ENCODE measurements around the gene DLX4.
A peak's percentile ranks its signal among the peaks of the same experiment; 100 is the strongest.

The DLX4 gene

DNA sequence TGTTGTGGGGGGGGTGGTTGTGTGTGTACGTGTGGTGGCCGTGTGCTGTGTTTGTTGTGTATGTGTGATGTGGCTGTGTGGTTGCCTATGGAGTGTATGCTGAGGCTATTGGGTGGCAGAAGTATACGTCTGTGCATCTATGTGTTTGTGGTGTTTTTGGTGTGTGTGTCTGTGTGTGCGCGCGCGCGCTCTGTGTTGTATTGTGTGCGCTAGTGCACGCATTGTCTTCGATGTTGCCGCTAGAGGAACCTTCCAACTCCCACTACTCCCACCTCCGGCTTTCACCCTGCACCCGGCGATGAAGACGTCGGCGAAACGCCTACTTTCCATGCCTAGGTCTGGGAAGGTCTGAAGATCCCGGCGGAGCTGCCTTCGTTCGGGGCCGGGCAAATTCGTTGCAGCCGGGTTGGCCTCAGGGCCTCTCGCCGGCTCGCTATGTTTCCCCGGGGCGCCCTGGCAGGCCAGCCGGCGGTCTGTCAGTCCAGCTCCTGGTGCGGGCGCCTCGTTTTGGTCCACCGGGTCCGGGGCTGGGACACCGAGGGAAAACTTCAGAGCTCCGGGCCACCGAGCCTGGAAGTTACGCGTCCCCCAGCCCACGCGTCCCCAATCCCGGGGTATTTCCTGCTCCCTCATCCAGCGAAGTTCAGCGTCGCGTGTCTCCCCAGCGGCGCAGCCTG, 5.2 kb upstream of the DLX4 start:
- Histone ChIP-seq H3K4me2 (no peak overlapping the region), H3K9ac (no peak overlapping the region), H4K20me1 (peaks cover 0 to 15% (median 5%) of the 10 kb centered on the region in 11 experiments; a peak in 8 of 22 replicates), H3K4me3 (no peak overlapping the region), H3K27me3 (peaks cover 73 to 86% (median 82%) of the 10 kb centered on the region in 11 experiments), H3K36me3 (no peaks in the 10 kb centered on the region), H3K27ac (no peak overlapping the region), H3K4me1 (peaks cover 8 to 41% (median 16%) of the 10 kb centered on the region in 10 experiments), H3K9me3 (replicated peaks in 1 of 11) (peaks cover 0 to 30% (median 10%) of the 10 kb centered on the region in 11 experiments; a peak in 11 of 22 replicates)
- no peak for TF ChIP-seq Cebpa-rat (IDR thresholded peaks at IDR 0.05)

DNA sequence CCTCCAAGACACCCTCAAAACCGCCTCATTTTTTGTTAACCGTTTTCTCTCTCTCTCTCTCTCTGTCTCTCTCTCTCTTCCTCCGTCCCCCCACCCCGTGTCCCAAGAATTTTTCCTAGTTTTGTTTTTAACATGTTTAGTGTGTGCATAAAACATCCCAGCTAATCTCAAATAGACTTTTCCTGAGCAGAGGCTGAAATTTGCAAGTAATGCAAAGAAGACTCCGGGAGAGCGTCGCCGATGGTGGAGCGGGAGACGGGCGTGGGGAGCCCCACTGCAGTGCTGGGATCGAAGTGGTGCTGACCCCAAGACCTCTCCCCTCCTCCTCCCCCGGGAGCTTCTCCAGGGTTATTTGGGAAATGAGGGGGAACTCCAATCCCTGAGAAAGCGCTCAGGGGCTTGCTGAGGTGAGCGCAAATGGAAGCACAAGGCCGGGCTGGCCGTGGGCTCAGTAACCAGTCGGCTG, 4.7 kb upstream of the DLX4 start:
- H3K36me3 ChIP-seq: no peaks in the 10 kb centered on the region
- no peak for TF ChIP-seq Cebpa-rat (IDR thresholded peaks at IDR 0.05)
- H3K4me1 ChIP-seq: peaks cover 14 to 47% (median 21%) of the 10 kb centered on the region in 10 experiments
- H4K20me1 ChIP-seq: peaks cover 0 to 18% (median 5%) of the 10 kb centered on the region in 11 experiments; a peak in 11 of 22 replicates
- H3K27ac ChIP-seq: no peak overlapping the region
- no peak overlapping the region for H3K9ac ChIP-seq
- H3K27me3 ChIP-seq: peaks cover 78 to 89% (median 87%) of the 10 kb centered on the region in 11 experiments
- H3K9me3 ChIP-seq (replicated peaks in 1 of 11): peaks cover 0 to 30% (median 10%) of the 10 kb centered on the region in 11 experiments; a peak in 11 of 22 replicates
- no peak overlapping the region for H3K4me2 ChIP-seq
- no peak overlapping the region for H3K4me3 ChIP-seq

DNA sequence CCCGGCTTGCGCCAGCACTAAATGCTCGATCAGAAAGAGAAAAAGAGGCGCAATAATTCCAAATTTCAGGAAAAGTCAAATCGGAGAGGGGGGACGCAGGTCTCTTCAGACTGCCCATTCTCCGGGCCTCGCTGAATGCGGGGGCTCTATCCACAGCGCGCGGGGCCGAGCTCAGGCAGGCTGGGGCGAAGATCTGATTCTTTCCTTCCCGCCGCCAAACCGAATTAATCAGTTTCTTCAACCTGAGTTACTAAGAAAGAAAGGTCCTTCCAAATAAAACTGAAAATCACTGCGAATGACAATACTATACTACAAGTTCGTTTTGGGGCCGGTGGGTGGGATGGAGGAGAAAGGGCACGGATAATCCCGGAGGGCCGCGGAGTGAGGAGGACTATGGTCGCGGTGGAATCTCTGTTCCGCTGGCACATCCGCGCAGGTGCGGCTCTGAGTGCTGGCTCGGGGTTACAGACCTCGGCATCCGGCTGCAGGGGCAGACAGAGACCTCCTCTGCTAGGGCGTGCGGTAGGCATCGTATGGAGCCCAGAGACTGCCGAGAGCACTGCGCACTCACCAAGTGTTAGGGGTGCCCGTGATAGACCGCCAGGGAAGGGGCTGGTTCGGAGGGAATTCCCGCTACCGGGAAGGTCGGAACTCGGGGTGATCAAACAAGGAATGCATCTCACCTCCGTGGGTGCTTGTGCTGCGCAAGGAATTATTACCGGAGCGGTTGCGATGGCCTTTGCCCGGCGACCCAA, 4.0 kb upstream of the DLX4 start:
- peaks cover 0 to 20% (median 5%) of the 10 kb centered on the region in 11 experiments; a peak in 11 of 22 replicates for H4K20me1 ChIP-seq
- no peak overlapping the region for H3K9ac ChIP-seq
- peak overlapping the region in 5 of 11 experiments; percentile 36 to 87 (median 63); a peak in 10 of 22 replicates for H3K4me2 ChIP-seq
- H3K36me3 ChIP-seq: no peaks in the 10 kb centered on the region
- H3K4me3 ChIP-seq: no peak overlapping the region
- H3K27me3 ChIP-seq: peaks cover 84 to 95% (median 93%) of the 10 kb centered on the region in 11 experiments
- TF ChIP-seq Cebpa-rat (IDR thresholded peaks at IDR 0.05): no peak
- H3K4me1 ChIP-seq: peaks cover 16 to 50% (median 24%) of the 10 kb centered on the region in 10 experiments
- H3K9me3 ChIP-seq (replicated peaks in 1 of 11): peaks cover 0 to 31% (median 10%) of the 10 kb centered on the region in 11 experiments; a peak in 11 of 22 replicates
- no peak overlapping the region for H3K27ac ChIP-seq

DNA sequence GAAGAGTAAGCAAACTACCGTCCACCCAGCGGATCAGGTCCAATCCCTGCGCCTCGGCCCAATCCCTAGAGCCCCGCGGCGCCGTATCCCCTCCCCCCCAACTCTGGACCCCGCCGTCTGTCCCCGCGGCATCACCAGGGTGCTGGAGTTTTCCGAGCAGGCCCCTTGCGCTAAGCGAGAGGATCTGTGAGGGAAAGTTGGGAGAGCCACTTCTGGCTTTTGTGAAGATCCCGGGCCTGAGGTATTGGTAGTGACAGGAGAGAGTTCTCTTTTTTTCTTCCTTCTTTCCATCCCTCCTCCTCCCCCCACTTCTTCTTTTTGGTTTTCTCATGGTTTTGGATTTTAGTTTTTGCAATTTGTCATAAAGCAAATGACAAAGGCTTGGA, 3.5 kb upstream of the DLX4 start:
- Histone ChIP-seq H3K4me3 (no peak overlapping the region), H3K36me3 (no peaks in the 10 kb centered on the region), H4K20me1 (peaks cover 0 to 23% (median 8%) of the 10 kb centered on the region in 11 experiments; a peak in 11 of 22 replicates), H3K27ac (no peak overlapping the region), H3K4me1 (peaks cover 16 to 50% (median 26%) of the 10 kb centered on the region in 10 experiments), H3K9me3 (replicated peaks in 1 of 11) (peaks cover 0 to 37% (median 10%) of the 10 kb centered on the region in 11 experiments; a peak in 11 of 22 replicates), H3K27me3 (peaks cover 90 to 100% (median 99%) of the 10 kb centered on the region in 11 experiments), H3K4me2 (peak overlapping the region in 5 of 11 experiments; percentile 36 to 87 (median 63); a peak in 10 of 22 replicates), H3K9ac (no peak overlapping the region)
- TF ChIP-seq Cebpa-rat (IDR thresholded peaks at IDR 0.05): no peak

DNA sequence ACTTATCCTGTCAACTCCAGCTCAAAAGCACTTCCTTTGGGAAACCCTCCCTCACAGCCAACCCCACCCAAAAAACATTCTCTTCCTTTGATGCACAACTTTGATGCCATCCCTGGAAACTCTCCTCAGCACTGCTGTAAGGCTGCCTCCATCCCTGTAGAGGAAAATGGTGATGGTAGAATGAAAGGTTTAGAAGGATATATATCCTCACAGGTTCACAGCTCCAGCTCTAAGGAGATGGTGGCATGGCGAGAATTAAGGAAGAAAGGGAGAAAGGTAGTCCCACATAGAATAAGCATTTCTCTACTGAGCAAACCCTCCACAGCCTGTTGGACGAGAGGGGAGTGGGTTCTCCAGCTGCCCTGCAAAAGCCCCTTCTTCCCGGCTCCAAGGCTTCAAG, 2.2 kb upstream of the DLX4 start:
- H3K4me2 ChIP-seq: peak overlapping the region in 3 of 11 experiments; percentile 63 to 87 (median 77); a peak in 6 of 22 replicates
- no peak overlapping the region for H3K4me3 ChIP-seq
- no peak overlapping the region for H3K27ac ChIP-seq
- no peak overlapping the region for H3K9ac ChIP-seq
- H3K36me3 ChIP-seq: no peaks in the 10 kb centered on the region
- H3K27me3 ChIP-seq: peaks cover 99 to 100% (median 100%) of the 10 kb centered on the region in 11 experiments
- H3K9me3 ChIP-seq (replicated peaks in 1 of 11): peaks cover 0 to 38% (median 10%) of the 10 kb centered on the region in 11 experiments; a peak in 11 of 22 replicates
- peaks cover 16 to 57% (median 29%) of the 10 kb centered on the region in 10 experiments for H3K4me1 ChIP-seq
- TF ChIP-seq Cebpa-rat (IDR thresholded peaks at IDR 0.05): no peak
- peaks cover 0 to 35% (median 12%) of the 10 kb centered on the region in 11 experiments; a peak in 11 of 22 replicates for H4K20me1 ChIP-seq

DNA sequence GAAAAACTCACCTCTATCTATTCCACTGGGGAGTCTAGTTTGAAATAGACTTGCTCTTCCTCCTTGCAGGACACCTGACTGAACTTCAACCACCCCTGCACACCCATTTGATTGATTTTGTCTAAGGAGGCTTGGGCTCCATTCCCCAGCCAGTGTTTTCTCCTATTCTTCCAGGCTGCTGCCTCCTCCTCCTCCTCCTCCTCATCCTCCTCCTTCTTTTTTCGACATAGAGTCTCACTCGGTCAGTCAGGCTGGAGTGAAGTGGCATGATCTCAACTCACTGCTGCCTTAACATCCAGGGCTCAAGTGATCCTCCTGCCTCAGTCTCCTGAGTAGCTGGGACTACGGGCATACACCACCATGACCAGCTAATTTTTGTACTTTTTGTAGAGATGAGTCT, 1.8 kb upstream of the DLX4 start:
- Histone ChIP-seq H3K9me3 (replicated peaks in 1 of 11) (peaks cover 0 to 38% (median 10%) of the 10 kb centered on the region in 11 experiments; a peak in 11 of 22 replicates), H3K4me2 (peak overlapping the region in 2 of 11 experiments; percentile 63 to 87; a peak in 3 of 22 replicates), H3K9ac (no peak overlapping the region), H3K27ac (no peak overlapping the region), H3K4me1 (peaks cover 16 to 61% (median 30%) of the 10 kb centered on the region in 10 experiments), H3K4me3 (no peak overlapping the region), H3K36me3 (no peaks in the 10 kb centered on the region), H3K27me3 (peaks cover 99 to 100% (median 100%) of the 10 kb centered on the region in 11 experiments), H4K20me1 (peaks cover 0 to 39% (median 16%) of the 10 kb centered on the region in 11 experiments; a peak in 12 of 22 replicates)
- no peak for TF ChIP-seq Cebpa-rat (IDR thresholded peaks at IDR 0.05)

DNA sequence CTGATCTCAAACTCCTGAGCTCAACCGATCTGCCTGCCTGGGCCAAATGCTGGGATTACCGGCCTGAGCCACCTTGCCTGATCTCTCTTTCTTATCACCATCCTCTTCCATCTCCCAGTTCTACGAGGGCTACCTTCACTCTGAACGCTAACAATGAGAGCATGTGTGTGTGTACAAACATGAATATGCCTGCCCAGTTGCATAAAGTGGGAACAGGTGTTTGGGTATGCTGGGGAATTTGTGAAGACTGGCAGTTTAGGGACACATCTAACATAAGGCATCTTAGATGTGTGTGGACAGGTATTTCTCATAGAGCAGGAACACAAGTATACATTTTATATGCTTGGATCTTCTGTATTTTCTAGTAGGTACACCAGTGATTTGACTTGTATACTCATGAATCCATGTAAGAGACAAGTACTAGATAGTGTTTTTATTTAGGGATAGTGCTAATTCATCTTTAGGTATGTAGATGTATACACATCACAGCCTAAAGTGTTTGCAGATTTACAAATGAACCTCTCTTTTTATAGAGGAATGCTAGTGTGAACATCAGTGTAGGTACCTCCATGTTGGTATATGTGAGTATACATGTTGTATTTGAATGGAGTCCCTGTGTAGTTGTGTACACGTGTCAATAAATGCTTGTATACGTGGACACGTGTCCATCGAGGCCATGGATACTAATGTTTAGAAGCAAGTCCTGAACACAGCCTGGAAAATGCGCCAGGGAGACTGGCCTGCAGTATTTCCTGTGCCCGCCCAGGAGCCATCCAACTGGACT, 1.2 kb upstream of the DLX4 start:
- Histone ChIP-seq H3K4me1 (peaks cover 16 to 66% (median 30%) of the 10 kb centered on the region in 10 experiments), H3K27ac (no peak overlapping the region)

More for the DNA sequence above, 1.2 kb upstream of the DLX4 start:
- Histone ChIP-seq H3K9me3 (replicated peaks in 1 of 11) (peaks cover 0 to 38% (median 10%) of the 10 kb centered on the region in 11 experiments; a peak in 11 of 22 replicates), H4K20me1 (peaks cover 0 to 44% (median 18%) of the 10 kb centered on the region in 11 experiments; a peak in 13 of 22 replicates), H3K4me3 (peak overlapping the region; percentile 53 to 71 (median 61); a peak in 19 of 20 replicates), H3K27me3 (peaks cover 99 to 100% (median 100%) of the 10 kb centered on the region in 11 experiments), H3K4me2 (peak overlapping the region; percentile 89 to 99 (median 94)), H3K36me3 (no peaks in the 10 kb centered on the region), H3K9ac (peak overlapping the region in 1 of 11 experiments; percentile 28; a peak in 2 of 22 replicates)
- TF ChIP-seq Cebpa-rat (IDR thresholded peaks at IDR 0.05): no peak
